GM21515 (cell line): ENCODE data around the gene MME.
"Not testable (repeated sequence)": the region's sequence is repeated elsewhere in the genome, so short reads cannot be mapped to it uniquely, and the experiment has no call there.

Experiments used
- ATAC-seq: cut with Tn5 transposase; IDR thresholded peaks from one replicate; pipeline ENCODE4 v1.9.1; 2021; ENCODE audit not compliant: unreplicated experiment

MME gene

GRCh38 chr3:155190691-155191090, 110.6 kb downstream of the MME start:
- ATAC-seq = no peak

- no peak for ATAC-seq
Observed at GRCh38 chr3:155192957-155193746, 113.0 kb downstream of the MME start.

GRCh38 chr3:155193868-155194267, 113.7 kb downstream of the MME start:
- no peak for ATAC-seq

GRCh38 chr3:155194973-155195957, 115.1 kb downstream of the MME start:
- no peak for ATAC-seq

- ATAC-seq = no peak
Observed at GRCh38 chr3:155196131-155197021, 116.3 kb downstream of the MME start.

- ATAC-seq = no peak
Observed at GRCh38 chr3:155197786-155198185, 117.7 kb downstream of the MME start.

GRCh38 chr3:155202626-155203025, 122.5 kb downstream of the MME start:
- ATAC-seq = no peak

GRCh38 chr3:155204851-155205250, 124.7 kb downstream of the MME start:
- ATAC-seq = no peak

- ATAC-seq = no peak
Observed at GRCh38 chr3:155208183-155208800, 128.2 kb downstream of the MME start.

- ATAC-seq = no peak
Observed at GRCh38 chr3:155210736-155211135, 130.6 kb downstream of the MME start.

GRCh38 chr3:155211266-155211665, 131.1 kb downstream of the MME start:
- no peak for ATAC-seq

GRCh38 chr3:155211940-155212339, 131.8 kb downstream of the MME start:
- no peak for ATAC-seq

- not testable (repeated sequence) for ATAC-seq
Observed at GRCh38 chr3:155216007-155216406, 135.9 kb downstream of the MME start.

GRCh38 chr3:155217591-155217990, 137.5 kb downstream of the MME start:
- no peak for ATAC-seq

- ATAC-seq = no peak
Observed at GRCh38 chr3:155218462-155218861, 138.3 kb downstream of the MME start.

- no peak for ATAC-seq
Observed at GRCh38 chr3:155219106-155219505, 139.0 kb downstream of the MME start.

GRCh38 chr3:155225417-155225816, 145.3 kb downstream of the MME start:
- ATAC-seq = no peak

- no peak for ATAC-seq
Observed at GRCh38 chr3:155227141-155227540, 147.0 kb downstream of the MME start.

- no peak for ATAC-seq
Observed at GRCh38 chr3:155228676-155229075, 148.6 kb downstream of the MME start.

- no peak for ATAC-seq
Observed at GRCh38 chr3:155229086-155229485, 149.0 kb downstream of the MME start.
